Breast epithelium (tissue), 3 donors: Measurements from ENCODE around the gene ATP2C1.

Experiments
- CTCF ChIP-seq, 3 donors: fragments of 450-650 bp; IDR thresholded peaks; one replicate each; pipeline ENCODE4 v1.5.1; 2016 to 2017; ENCODE audit warnings: antibody characterized with exemption in 3 of 3, mild to moderate bottlenecking in 3 of 3, moderate library complexity in 3 of 3
- POLR2A ChIP-seq: fragments of 450-650 bp; IDR thresholded peaks from one replicate; pipeline ENCODE4 v1.6.1; 2016; ENCODE audit warnings: antibody characterized with exemption, mild to moderate bottlenecking, moderate library complexity
- POLR2AphosphoS5 ChIP-seq, 3 donors: sonication (generic); formaldehyde crosslinking; IDR thresholded peaks; one replicate each; pipeline ENCODE4 v1.6.1; 2017; ENCODE audit warnings: antibody characterized with exemption in 3 of 3

GRCh38 chr3:130897316-130897715 is 3.4 kb downstream of the ATP2C1 start:
- no peak for TF ChIP-seq CTCF (IDR thresholded peaks at IDR 0.05)
- no peak for TF ChIP-seq POLR2AphosphoS5 (IDR thresholded peaks at IDR 0.05)
- no peak for TF ChIP-seq POLR2A
